Stimulated activated CD4-positive, alpha-beta T cell treated with anti-CD3 and anti-CD28 coated beads, Interleukin-4, amount 100 ng/mL, for 24 hours (primary cell): ENCODE measurements around the gene WWP2.
"Not testable (repeated sequence)": the region's sequence is repeated elsewhere in the genome, so short reads cannot be mapped to it uniquely, and the experiment has no call there.

Source experiments
- DNase-seq: peaks from one replicate; pipeline ENCODE4 v3.0.0-alpha.2; 2020

WWP2 gene

DNA sequence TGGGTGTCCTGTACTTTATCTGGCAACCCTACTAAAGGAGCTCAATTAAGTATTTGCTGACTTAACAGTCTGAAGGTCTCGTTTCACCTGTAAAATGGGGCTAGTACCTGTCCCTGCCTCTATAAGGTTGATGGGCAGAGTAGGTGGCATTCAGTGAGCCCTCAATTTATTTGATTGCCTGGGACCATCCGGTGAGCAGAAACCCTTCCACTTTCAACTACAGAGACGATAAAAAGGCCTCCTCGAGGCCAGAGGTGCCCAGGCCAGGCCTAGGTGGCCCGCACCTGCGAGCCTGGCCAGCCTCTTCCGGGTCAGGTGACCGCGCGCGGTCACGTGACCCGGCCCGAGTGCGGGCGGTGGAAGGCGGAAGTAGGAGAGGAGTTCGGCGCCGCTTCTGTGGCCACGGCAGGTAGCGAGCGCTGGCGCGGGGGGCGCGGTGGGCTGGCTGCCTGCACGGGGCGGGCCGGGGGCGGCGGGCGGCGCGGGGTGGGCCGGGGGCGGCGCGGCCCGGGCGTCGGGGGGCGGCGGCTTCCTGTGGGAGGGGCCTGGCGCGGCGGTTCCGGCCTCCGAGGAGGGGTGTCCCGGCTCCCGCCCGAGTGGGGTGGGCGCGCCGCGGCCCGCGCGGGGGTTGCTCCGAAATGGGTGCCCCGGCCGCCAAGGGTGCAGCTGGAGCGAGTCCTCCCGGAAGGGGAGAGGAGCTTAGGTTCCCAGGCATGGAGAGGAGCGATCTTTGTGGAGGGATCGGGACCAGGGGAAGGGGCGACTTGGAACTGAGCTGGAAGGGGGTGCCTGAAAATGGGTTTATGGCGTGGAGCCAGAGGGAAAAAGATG lies at the start of gene WWP2:
Gene WWP2, plus strand, starts transcription at position 350 of the 831 bp plus-strand sequence. CDS start 24,679 bp downstream, outside the sequence.
- DNase-seq, result peak; percentile 76

DNA sequence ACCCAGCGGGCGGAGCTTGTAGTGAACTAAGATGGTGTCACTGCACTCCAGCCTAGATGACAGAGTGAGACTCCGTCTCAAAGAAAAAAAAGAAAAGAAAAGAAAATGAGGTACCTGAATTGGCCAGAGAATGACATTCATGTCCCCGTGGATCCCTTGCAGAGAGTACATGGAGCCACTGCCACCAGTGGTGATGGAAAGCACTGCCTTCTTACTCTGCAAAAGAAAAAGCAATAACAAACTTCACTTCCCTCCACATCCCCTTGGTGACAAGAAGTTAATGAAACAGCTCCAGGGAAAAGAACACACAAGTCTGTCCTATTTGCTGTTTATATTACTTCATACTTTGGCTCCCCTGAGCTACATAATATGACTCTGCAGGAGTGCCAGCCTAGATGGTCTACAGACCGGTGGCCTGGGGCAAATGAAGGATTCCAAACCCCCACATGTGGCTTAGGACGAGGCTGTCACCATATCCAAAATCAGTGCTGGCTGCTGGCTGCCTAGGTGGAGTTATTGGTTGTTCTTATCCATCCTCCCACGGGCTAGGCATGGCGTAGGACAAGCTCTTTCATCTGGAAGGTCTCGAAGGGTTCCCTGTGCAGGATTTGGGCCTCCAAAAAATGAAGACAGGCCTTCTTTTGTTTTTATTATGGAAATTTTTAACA lies 49.1 kb upstream of the WWP2 start:
- no peak for DNase-seq

DNA sequence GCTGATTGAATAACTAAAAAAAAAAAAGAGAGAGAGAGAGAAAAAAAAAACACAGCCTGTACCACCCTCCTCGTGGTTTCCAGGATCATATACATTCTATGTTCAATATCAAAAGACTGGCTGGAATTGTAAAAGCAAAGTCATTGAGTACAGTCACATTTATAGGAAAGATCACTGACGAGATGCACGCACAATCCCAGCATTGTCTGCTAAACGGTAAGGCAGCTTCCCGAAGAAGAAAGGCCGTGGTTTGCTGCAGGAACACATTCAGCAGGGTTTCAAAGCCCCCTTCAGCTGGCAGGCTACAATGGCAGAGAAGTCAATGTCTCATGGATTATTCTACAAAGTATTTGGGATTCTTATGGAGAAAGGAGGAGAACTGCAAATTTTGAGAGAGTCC lies 45.1 kb upstream of the WWP2 start:
- DNase-seq, result no peak

DNA sequence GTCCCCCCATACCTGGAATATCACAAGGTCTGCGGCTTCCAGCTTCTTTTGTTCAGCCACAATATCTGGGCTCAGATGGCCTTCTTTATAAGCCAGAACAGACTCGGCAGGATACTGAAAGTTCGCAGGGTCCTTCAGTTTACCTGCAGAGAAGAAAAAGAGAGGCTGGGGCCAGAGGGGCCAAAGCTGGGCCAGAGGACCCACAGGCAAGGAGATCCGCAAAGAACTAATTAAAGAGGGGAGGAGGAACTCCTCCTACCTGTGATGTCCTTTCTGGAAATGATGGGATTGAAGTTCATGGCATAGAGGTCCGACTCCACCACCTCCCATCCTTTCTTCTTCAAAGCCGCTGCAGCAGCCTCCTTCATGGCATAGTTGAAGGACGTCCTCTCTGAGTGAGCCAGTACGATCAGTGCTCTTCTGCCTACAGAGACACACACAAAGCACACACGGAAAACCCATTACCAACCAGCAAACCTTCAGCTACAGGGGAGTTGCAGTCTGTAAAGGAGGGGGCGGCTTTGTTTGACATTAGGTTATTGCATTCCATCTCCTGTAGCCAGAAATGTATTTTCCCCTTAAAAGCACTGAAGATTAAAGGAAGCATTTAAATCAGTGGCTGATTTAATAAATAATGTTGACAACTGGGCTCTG lies 43.9 kb upstream of the WWP2 start:
- no peak for DNase-seq

DNA sequence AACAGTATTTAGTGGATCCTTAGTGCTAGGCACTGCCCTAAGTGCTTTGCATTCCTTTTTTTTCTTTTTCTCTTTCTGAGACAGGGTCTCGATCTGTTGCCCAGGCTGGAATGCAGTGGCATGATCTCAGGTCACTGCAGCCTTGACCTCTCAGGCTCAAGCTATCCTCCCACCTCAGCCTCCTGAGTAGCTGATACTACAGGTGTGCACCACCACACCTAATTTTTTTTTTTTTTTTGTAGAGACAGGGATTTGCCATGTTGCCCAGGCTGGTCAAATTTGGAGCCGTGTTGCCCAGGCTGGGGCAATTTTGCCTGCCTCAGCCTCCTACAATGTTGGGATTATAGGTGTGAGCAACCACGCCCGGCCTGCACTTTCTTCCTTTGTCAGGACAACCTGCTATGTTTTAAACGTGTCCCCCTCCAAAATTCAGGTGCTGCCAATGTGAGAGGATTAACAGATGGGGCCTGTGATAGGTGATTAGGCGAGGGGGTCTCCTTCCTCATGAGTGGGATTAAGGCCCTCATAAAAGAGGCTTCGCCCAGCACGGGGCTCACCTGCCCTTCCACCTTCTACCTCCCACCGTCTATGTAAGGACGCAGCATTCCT lies 41.2 kb upstream of the WWP2 start:
- DNase-seq, result no peak

DNA sequence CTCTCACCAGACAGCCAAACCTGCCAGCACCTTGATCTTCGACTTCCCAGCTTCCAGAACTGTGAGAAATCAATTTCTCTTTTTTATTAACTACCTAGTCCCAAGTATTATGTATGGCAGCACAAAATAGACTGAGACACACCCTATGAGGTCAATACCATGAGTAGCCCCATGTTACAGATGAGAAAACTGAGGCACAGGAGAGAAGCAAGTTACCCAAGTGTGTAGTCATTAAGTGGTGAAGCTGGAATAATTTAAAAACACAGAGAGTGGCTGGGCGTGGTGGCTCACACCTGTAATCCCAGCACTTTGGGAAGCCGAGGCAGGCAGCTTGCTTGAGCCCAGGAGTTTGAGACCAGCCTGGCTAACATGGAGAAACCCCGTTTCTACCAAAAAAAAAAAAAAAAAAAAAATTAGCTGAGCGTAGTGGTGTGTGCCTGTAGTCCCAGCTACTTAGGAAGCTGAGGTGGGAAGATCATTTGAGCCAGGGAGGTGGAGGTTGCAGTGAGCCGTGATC lies 40.6 kb upstream of the WWP2 start:
- DNase-seq, result no peak

DNA sequence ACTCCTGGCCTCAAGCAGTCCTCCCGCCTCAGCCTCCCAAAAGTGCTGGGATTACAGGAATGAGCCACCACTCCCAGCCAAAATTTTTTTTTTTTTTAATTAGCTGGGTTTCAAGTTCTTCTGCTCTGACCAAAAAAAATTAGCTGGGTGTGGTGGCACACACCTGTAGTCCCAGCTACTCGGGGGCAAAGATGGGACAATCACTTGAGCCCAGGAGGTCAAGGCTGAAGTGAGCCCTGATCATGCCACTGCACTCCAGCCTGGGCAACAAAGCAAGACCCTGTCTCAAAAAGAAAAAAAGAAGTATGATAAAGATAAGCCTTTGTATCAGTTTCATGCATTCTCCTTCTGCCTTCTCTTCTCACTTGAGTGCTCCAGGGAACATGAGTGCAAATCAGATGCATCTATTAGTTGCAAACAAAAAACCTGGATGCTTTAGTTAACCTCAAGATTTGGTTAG lies 37.7 kb upstream of the WWP2 start:
- no peak for DNase-seq

DNA sequence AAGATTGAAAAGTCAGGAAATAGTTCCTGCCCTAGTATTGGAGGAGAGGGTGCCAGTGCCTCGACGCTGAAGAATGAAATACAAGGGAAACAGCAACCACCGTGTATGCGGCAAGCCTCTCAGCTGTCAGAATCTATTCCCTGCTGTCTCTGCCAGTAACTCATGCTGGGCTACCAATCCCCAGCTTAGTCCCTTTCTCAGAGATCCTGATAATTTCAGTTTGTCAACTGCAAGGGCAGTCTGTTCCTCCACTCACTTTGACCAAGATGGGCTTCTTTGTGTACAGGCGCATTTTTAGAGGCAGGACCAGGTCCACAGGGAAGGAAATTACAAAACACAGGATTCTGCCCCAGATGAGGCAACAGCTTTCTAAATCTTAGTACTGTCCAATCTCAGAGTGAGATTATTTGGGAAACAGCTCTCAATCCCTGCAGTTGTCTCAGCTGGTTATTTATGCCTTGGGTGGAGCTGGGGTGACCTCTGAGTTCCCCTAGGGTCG lies 37.1 kb upstream of the WWP2 start:
- no peak for DNase-seq

DNA sequence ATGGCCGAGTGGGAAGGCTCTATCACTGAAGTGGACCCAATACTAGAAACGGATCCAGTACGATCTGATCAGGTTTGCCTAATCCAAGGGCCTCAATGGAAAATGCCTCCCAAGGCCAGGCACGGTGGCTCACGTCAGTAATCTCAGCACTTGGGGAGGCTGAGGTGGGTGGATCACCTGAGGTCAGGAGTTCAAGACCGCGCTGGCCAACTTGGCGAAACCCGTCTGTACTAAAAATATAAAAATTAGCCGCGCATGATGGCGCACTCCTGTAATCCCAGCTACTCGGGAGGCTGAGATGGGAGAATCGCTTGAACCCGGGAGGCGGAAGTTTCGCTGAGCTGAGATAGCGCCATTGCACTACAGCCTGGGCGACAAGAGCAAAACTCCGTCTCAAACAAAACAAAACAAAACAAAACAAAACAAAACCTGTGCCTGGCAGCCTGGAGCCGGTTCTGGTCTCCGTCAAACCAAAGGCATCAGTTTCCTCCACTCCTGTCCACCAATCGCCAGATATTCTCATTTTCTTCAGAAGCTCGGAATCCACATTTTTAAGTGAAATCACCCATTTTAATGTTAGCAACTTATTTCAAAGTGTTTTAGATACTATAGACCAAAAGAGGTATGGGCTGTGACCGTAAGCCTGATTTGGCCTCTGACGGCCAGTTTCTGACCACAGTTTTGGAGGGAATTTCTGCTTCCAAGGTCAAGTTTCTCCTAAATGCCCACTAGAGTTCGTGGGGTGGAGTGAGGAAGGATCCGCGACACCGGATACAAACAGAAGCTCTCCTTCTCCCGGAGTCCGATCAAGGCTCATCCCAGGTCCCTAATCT lies 36.4 kb upstream of the WWP2 start:
- no peak for DNase-seq

DNA sequence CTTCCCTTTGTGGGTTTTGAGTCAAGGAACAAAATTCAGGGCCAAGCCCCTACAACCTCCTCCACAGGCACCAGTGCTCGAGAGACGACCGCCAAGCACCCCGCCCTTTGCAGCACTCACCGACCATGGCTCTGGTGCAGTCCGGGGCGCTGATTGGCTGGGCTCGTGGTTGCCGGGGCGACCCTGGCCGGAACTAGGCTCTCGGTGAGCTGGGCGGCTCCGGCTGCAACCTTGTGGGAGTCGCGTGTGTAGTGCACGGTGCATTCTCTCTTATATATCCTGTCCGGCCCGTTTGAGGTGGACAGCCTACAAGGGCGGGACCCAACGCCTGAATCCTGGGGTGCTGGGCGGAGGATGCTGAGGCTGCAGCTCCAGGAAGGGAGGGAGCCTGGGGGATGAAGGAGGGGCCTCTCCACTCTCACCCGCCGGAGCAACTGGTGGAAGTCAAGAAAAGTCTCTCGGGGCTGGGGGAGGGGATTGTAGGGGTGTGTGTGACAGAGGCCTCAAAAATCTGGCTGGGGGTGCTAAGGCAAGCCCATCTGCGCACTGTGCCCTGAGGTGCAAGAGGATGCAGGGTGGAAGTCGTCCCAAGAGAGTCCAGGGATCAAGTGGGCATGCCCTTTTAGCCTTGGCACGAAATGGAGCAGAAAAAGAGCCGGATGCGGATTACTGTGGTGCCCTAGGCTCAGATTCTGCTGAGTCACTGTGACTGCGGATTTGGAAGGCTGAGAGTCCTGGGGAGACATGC lies 35.6 kb upstream of the WWP2 start, which contains the start of gene NQO1:
Gene NQO1, minus strand, starts transcription at position 248 of the 748 bp plus-strand sequence. Its CDS starts 121 bp downstream, at position 127.
- peak; percentile 90 for DNase-seq

DNA sequence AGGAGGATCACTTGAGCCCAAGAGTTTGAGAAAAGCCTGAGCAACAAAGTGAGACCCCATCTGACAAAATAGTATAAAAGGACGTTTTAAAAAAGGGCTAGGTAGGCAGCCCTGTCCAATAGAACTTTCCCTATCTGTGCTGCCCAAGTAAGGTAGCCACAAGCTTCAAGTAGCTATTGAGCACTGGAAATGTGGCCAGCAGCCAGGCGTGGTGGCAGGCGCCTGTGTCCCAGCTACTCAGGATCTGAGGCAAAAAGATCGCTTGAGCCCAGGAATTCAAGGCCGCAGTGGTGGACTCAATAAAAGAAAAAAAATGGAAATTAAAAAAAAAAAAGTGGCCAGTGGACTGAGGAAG lies 34.2 kb upstream of the WWP2 start:
- DNase-seq, result no peak

DNA sequence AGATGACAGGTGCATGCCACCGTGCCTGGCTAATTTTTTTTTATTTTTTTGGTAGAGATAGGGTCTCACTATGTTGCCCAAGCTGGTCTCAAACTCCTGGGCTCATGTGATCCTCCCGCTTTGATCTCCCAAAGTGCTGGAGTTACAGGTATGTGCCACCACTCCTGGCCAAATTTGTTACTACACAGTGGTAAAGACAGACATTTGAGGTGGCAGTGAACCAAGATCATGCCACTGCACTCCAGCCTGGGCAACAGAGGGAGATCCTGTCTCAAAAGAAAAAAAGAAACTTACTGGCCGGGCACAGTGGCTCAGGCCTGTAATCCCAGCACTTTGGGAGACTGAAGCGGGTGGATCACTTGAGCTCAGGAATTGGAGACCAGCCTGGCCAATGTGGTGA lies 33.1 kb upstream of the WWP2 start:
- not testable (repeated sequence) for DNase-seq

DNA sequence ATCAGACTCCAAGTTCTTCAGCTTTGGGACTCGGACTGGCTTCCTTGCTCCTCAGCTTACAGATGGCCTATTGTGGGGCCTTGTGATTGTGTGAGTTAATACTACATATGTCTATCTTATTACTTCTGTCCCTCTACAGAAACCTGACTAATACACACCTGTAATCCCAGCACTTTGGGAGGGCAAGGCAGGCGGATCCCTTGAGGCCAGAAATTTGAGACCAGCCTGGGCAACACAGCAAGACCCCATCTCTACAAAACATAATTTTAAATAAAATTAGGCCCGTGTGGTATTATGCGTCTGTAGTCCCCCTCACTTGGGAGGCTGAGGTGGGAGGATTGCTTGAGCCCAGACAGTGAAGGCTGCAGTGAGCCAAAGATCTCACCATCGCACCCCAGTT lies 30.9 kb upstream of the WWP2 start:
- not testable (repeated sequence) for DNase-seq

DNA sequence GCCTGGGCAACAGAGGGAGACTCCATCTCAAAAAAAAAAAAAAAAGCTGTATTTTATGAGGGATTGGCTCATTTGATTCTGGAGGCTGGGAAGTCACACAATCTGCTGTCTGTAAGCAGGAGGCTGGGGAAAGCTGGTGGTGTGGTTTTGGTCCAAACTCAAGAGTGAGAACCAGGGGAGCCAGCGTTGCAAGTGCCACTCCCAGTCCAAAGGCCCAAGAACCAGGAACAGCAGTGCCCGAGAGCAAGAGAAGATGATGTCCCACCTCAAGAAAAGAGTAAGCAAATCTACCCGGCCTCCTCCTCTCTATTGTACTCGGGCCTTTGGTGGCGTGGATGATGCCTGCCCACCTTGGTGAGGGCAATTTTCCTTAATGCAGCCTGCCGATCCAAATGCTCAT lies 30.0 kb upstream of the WWP2 start:
- DNase-seq, result no peak

DNA sequence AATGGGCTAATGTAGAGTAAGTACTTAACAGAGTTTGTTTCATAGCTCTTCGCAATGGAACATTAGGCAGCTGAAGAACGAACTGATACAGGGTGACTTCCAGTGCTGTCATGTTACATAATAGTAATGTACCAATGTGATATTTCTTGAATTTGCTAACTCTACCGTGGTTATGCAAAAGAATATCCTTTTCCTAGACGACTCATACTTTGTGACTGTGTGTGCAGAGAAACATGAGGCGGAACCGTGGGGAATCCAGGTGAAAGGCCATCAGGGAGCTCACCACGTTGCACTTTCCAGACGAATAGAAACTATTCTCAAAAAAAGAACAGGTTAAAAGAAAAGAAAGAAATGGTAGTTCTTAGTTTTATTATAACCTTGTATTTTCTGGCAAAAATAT lies 20.6 kb upstream of the WWP2 start:
- no peak for DNase-seq

DNA sequence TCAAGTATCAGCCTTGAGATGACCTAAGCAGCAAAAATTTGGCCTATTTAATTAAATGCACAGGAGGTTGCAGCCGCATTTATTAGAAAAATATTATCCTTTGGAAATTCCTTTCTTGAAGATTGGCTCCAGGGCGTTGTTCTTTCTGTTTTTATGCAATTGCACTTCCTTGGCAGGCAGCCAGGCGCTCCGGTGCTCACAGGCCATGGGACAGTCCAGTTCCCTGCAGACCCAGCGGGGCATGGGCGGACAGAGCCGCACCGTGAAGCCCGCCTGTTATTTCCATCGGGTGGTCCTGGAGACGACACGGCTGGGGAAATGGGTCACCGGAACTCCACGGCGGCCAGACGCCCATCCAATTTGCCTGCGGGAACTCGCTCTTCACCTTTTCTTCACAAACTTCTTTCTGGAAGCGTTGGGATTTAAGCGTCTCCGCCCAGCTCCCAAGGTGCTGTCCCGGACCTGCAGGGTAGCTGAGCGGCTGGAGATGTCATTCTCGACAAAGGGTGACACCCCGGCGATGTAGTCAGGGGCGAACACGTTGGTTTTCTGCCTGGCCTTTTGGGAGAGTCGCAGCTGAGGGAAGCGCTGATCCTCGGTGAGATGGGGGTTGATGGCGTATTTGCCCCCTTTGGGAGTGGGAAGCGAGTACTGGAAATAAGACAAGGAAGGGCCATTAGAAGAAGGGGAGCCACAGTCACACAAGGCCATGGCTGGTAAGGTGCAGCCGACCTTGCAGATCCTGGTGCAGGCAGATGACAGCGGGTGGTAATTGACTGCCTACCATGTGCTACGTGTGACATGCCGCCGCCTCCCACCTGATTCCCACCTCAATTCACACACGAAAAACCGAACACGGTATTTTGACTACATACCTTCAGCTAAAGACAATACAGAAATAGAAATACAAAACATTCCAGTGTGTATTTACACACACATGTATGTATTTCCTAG lies 19.9 kb upstream of the WWP2 start:
- no peak for DNase-seq

DNA sequence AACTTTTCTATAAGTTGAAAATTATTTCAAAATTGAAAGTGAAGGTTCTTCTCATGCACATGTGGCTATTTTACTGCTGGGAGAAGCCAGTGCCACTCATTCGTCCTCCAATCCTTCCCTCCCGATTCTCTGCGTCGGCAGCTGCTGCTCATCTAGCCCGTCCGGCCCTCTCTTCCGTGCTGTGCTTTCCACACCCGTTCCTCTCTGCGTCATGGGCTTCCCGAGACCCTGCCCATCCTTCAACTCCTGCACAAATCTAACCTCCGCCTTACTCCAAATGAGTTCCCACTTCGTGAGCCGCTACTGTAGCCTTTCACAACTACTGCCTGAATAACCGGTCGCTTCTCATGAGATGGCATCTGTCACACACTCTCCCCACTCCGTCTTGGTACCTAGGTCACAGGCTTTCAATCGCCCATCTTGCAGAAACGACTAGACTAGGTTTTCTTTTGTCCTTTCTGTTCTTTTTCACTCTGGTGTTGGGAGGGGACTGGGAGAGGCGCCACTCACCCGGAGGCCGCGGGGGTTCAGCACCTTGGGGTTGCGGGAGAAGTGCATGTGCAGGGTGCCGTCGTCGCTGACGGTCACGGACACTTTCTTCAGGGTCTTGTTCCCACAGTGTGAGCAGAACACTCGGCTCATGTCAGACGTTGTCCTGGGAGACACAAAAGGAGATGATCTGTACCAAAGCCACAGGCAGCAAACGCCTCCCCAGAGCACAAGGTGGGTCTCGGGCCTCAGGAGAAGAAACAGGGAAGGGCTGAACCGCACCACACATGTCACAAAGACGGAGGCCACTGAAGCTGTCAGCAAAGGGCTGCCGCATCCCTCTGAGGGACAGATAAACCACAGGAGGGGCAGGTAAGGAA lies 17.5 kb upstream of the WWP2 start:
- DNase-seq, result no peak

DNA sequence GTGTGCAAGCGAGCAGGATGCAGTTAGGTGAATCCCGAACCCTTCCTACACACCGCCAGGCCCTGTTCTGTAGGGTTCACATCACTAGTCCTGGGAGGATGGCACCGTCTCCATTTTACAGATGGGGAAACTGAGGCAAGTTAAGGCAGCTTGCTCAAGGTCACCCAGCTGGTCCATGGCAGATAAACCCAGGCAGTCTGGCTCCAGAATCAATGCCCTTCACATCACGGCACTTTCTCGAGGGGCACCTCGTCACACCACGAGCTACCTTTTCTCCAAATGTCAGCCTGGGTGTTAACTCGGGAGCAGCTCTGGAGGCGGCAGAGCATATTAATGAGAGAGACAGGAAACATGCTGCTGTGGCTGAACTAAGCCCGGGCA lies 16.9 kb upstream of the WWP2 start:
- no peak for DNase-seq

DNA sequence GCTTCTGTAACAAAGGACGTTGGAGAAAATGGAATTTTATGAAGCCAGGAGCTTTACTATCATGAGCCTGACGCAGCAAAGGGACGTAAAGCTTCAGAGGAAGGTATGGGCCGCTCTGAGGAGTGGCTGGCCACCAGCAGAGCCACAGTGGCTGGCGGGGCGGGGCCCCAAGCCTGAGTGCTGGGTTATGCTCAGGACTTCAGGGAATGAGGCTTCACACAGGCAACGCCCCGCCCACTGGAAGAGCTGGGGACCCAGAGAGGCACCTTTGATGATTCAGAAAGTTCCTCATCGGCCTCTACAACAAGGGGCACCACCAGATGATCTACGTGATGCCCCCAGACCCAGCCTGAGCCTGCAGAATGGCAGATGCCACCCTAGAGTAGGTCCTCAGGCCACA lies 16.2 kb upstream of the WWP2 start:
- DNase-seq, result no peak
